Measurements from ENCODE around the gene EFEMP1. TPM values are rescaled to one million over a fixed set of nuclear protein-coding genes. Genes with fewer than 3 reads are reported as not detected.
"Not testable (repeated sequence)": the region's sequence is repeated elsewhere in the genome, so short reads cannot be mapped to it uniquely, and the experiment has no call there.

The EFEMP1 gene
- total RNA-seq, 1 donor from 2014 or later, result 219 TPM

GRCh38 chr2:55837073-55837472 lies 86.5 kb downstream of the EFEMP1 start:
- TF ChIP-seq CTCF (IDR thresholded peaks at IDR 0.05), result no peak
- no peaks in the 10 kb centered on the region for H3K27me3 ChIP-seq (ENCODE audit: low read depth)
- H3K36me3 ChIP-seq, result no peaks in the 10 kb centered on the region
- DNase-seq (peak; percentile 48), ATAC-seq (no peak)
- H3K4me1 ChIP-seq, result peaks cover 6% of the 10 kb centered on the region
- H3K4me3 ChIP-seq, result no peak overlapping the region
- intact Hi-C loops (cut with DNase I), result no loop called here
- H3K9me3 ChIP-seq, result no peaks in the 10 kb centered on the region
- H3K27ac ChIP-seq, result no peak overlapping the region

- H3K36me3 ChIP-seq; H3K4me3 ChIP-seq; H3K9me3 ChIP-seq; ATAC-seq; intact Hi-C loops (cut with DNase I); H3K27me3 ChIP-seq (ENCODE audit: low read depth); DNase-seq; H3K4me1 ChIP-seq; H3K27ac ChIP-seq: not testable (repeated sequence)
Measured at GRCh38 chr2:55831671-55832410, 91.7 kb downstream of the EFEMP1 start.

- Histone ChIP-seq H3K4me3 (no peak overlapping the region), H3K27me3 (ENCODE audit: low read depth) (no peaks in the 10 kb centered on the region), H3K4me1 (no peaks in the 10 kb centered on the region), H3K36me3 (no peaks in the 10 kb centered on the region), H3K9me3 (no peaks in the 10 kb centered on the region), H3K27ac (no peak overlapping the region)
- no peak for ATAC-seq
- intact Hi-C loops (cut with DNase I), result no loop called here
- TF ChIP-seq CTCF (IDR thresholded peaks at IDR 0.05), result no peak
- DNase-seq, result no peak
Measured at GRCh38 chr2:55827855-55828254, 95.7 kb downstream of the EFEMP1 start.

- intact Hi-C loops (cut with DNase I); DNase-seq; ATAC-seq: not testable (repeated sequence)
Measured at GRCh38 chr2:55827428-55827827, 96.2 kb downstream of the EFEMP1 start.

GRCh38 chr2:55826246-55826645 lies 97.3 kb downstream of the EFEMP1 start:
- Histone ChIP-seq H3K9me3 (no peaks in the 10 kb centered on the region), H3K4me3 (no peak overlapping the region), H3K27ac (no peak overlapping the region), H3K4me1 (no peaks in the 10 kb centered on the region), H3K27me3 (ENCODE audit: low read depth) (no peaks in the 10 kb centered on the region), H3K36me3 (no peaks in the 10 kb centered on the region)
- ATAC-seq, result no peak
- no peak for TF ChIP-seq CTCF (IDR thresholded peaks at IDR 0.05)
- no peak for DNase-seq
- intact Hi-C loops (cut with DNase I), result no loop called here

More at GRCh38 chr2:55827428-55827827, 96.2 kb downstream of the EFEMP1 start:
- H3K27ac ChIP-seq; H3K4me3 ChIP-seq; H3K4me1 ChIP-seq; H3K36me3 ChIP-seq; H3K27me3 ChIP-seq (ENCODE audit: low read depth); H3K9me3 ChIP-seq: not testable (repeated sequence)

GRCh38 chr2:55824551-55825096 lies 99.0 kb downstream of the EFEMP1 start:
- intact Hi-C loops (cut with DNase I), result no loop called here
- H3K4me1 ChIP-seq, result no peaks in the 10 kb centered on the region
- no peak for TF ChIP-seq CTCF (IDR thresholded peaks at IDR 0.05)
- H3K9me3 ChIP-seq, result no peaks in the 10 kb centered on the region
- DNase-seq, result no peak
- H3K27me3 ChIP-seq (ENCODE audit: low read depth), result no peaks in the 10 kb centered on the region
- H3K36me3 ChIP-seq, result no peaks in the 10 kb centered on the region
- no peak for ATAC-seq
- H3K27ac ChIP-seq, result no peak overlapping the region
- no peak overlapping the region for H3K4me3 ChIP-seq

Other genes starting within 250 kb of the EFEMP1 start
- 28.9 TPM for gene PNPT1, start 229.9 kb downstream of the EFEMP1 start, total RNA-seq

Measured in lower lobe of right lung (tissue), 2 donors.